Sigmoid colon (tissue), 7 donors: ENCODE results near the gene ELOVL5. TPM values are rescaled to one million over a fixed set of nuclear protein-coding genes. Genes with fewer than 3 reads are reported as not detected.

ENCODE experiments used
- DNase-seq: peaks from one replicate; pipeline ENCODE4 v3.0.0-alpha.2; 2019
- H3K27ac ChIP-seq, 4 donors: fragments of 200-600 bp; sonication (generic); one replicate each; pipeline ENCODE4 v1.5.1; 2016 to 2019; ENCODE audit warnings: mild to moderate bottlenecking in 1 of 4
- H3K27me3 ChIP-seq, 3 donors: fragments of 200-600 bp; sonication (generic); one replicate each; pipeline ENCODE4 v1.5.1; 2019; ENCODE audit warnings: mild to moderate bottlenecking in 1 of 3
- H3K36me3 ChIP-seq, 4 donors: fragments of 200-600 bp; sonication (generic); one replicate each; pipeline ENCODE4 v1.5.1; 2016 to 2019
- H3K4me1 ChIP-seq, 4 donors: fragments of 200-600 bp; sonication (generic); one replicate each; pipeline ENCODE4 v1.5.1; 2017 to 2019
- H3K4me3 ChIP-seq, 4 donors: fragments of 200-600 bp; sonication (generic); one replicate each; pipeline ENCODE4 v1.5.1; 2017 to 2019; ENCODE audit warnings: mild to moderate bottlenecking in 2 of 4, moderate library complexity in 1 of 4
- H3K9me3 ChIP-seq, 4 donors: fragments of 200-600 bp in 3 of 4; sonication (generic) in 3 of 4; one replicate each; pipeline versions ENCODE4 v1.5.1 to v1.6.1; 2013 to 2019
- EP300 ChIP-seq, 4 donors: sonication (generic); formaldehyde crosslinking; IDR thresholded peaks; one replicate each; pipeline ENCODE4 v1.6.1; 2017; ENCODE audit warnings: antibody characterized with exemption in 4 of 4
- POLR2A ChIP-seq, 2 donors: fragments of 450-650 bp; IDR thresholded peaks; one replicate each; pipeline ENCODE4 v1.6.1; 2016; ENCODE audit warnings: antibody characterized with exemption in 2 of 2, mild to moderate bottlenecking in 2 of 2, moderate library complexity in 2 of 2
- POLR2AphosphoS5 ChIP-seq, 4 donors: sonication (generic); formaldehyde crosslinking; IDR thresholded peaks; one replicate each; pipeline ENCODE4 v1.6.1; 2017; ENCODE audit warnings: antibody characterized with exemption in 4 of 4
- WGBS, 2 donors: extraction: QIAGEN DNeasy Blood & Tissue Kit; methylation state at CpG; one replicate each; pipeline ENCODE4 v1.1.7; 2013; 5-methylcytosine and 5-hydroxymethylcytosine counted together
- intact Hi-C: fragments of 100-400 bp; cut with DNase I; formaldehyde crosslinking; loops from one replicate; pipeline ENCODE4 v1.15.1; 2023
- polyA plus RNA-seq, 3 donors: library from polyadenylated mRNA; stranded (reverse); fragments of 200-250 nt; gene quantifications; one replicate each; pipeline ENCODE4 v1.2.3, GENCODE V29; 2013
- total RNA-seq, 4 donors: library from RNA; depleted of rRNA; stranded (reverse); fragments of >200 nt; gene quantifications; one replicate each; pipeline ENCODE4 v1.1.0, GENCODE V29; 2016
- TF ChIP-seq, protein P1 (sequence below), 4 experiments: fragments of 450-650 bp in 3 of 4; fragments of 200-600 bp in 1 of 4; IDR thresholded peaks; one replicate each; pipeline ENCODE4 v1.5.1; 2016 to 2019; ENCODE audit warnings: antibody characterized with exemption in 4 of 4, mild to moderate bottlenecking in 3 of 4, moderate library complexity in 2 of 4
- donor health status: healthy with polysubstance abuse.
- donor health status: Bipolar disorder and iron deficiency.
- donor health status: healthy.

Gene ELOVL5
- total and polyA plus RNA-seq, 7 donors, result 7.2 to 73.8 (median 54.3) TPM

DNA sequence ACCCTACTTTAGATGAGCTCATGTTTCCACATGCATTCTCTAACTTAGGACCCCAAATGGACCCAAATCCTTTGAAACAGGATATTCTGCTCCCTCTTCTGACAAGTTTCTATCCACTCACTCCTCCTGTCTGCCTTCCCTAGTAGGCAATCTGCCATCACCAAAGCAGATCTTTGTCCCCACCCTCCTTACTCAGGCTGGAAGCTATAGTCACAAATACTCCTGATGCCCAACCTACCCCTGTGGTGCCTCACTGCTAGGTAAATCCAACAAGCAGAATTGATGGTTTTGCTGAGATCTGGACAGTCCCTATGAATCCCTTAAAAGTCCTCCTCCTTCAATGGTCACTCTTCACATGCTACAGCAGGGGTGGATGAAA lies 21.7 kb downstream of the ELOVL5 start:
- H3K4me1 ChIP-seq, result peaks cover 0 to 61% (median 48%) of the 10 kb centered on the region in 4 donors
- DNase-seq, result no peak
- intact Hi-C loops, result loop anchor here (2.0 kb wide), 1 partner anchor 14 kb away; no protein-coding TSS in a partner anchor
- TF ChIP-seq EP300 (IDR thresholded peaks at IDR 0.05) (no peak), POLR2A (IDR thresholded peaks at IDR 0.05) (no peak), POLR2AphosphoS5 (IDR thresholded peaks at IDR 0.05) (no peak)
- TF ChIP-seq, protein P1, sequence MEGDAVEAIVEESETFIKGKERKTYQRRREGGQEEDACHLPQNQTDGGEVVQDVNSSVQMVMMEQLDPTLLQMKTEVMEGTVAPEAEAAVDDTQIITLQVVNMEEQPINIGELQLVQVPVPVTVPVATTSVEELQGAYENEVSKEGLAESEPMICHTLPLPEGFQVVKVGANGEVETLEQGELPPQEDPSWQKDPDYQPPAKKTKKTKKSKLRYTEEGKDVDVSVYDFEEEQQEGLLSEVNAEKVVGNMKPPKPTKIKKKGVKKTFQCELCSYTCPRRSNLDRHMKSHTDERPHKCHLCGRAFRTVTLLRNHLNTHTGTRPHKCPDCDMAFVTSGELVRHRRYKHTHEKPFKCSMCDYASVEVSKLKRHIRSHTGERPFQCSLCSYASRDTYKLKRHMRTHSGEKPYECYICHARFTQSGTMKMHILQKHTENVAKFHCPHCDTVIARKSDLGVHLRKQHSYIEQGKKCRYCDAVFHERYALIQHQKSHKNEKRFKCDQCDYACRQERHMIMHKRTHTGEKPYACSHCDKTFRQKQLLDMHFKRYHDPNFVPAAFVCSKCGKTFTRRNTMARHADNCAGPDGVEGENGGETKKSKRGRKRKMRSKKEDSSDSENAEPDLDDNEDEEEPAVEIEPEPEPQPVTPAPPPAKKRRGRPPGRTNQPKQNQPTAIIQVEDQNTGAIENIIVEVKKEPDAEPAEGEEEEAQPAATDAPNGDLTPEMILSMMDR (IDR thresholded peaks at IDR 0.05), result no peak
- no peaks in the 10 kb centered on the region for H3K9me3 ChIP-seq
- peak overlapping the region; percentile 75 to 86 (median 81) for H3K27ac ChIP-seq
- H3K36me3 ChIP-seq, result no peaks in the 10 kb centered on the region
- H3K4me3 ChIP-seq, result no peak overlapping the region
- no peaks in the 10 kb centered on the region for H3K27me3 ChIP-seq

DNA sequence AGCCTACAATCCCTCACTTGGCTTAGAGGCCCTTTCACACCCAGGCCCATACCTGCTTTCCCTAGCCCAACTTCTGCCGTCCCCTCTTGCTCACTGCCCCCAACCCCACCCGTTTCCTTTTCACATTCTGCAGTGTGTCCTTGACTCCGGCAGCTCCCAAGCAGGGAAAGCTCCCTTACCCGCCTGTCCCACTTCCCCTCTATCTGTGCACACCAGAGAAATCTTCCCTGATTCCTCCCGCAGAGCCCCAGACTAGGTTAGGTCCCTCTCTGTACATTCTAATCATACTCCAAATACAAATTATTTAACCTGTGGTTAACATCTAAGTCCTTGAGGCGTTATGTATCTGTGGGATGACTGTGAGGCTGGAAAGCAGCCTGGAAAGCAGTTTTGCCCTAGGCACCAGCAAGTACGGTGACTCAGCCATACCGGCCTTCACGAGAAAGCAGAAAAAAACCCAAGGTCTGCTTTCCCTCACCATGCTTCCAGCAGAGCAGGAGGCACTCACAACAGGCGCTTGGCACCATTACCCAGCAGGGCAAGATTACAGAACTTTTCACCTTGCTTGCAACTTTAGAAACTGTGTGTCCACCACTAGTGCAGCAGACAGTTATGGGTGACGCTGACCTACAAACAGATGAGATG lies 22.3 kb downstream of the ELOVL5 start:
- TF ChIP-seq, protein P1 (IDR thresholded peaks at IDR 0.05), result no peak
- peak in 3 of 4 donors; percentile 12 to 63 (median 27) for TF ChIP-seq EP300 (IDR thresholded peaks at IDR 0.05)
- TF ChIP-seq POLR2A (IDR thresholded peaks at IDR 0.05), result no peak
- TF ChIP-seq POLR2AphosphoS5 (IDR thresholded peaks at IDR 0.05), result peak; percentile 70 to 88 (median 82)
- H3K27ac ChIP-seq, result peak overlapping the region; percentile 75 to 86 (median 81)
- no peaks in the 10 kb centered on the region for H3K9me3 ChIP-seq
- peak; percentile 90 for DNase-seq
- H3K4me3 ChIP-seq, result no peak overlapping the region
- H3K4me1 ChIP-seq, result peaks cover 0 to 66% (median 53%) of the 10 kb centered on the region in 4 donors
- WGBS, 2 donors, result 82 to 87% methylated on average over 11 of the region's 11 CpGs
- intact Hi-C loops, result loop anchor here (2.0 kb wide), 1 partner anchor 14 kb away; no protein-coding TSS in a partner anchor
- no peaks in the 10 kb centered on the region for H3K27me3 ChIP-seq
- H3K36me3 ChIP-seq, result no peaks in the 10 kb centered on the region

DNA sequence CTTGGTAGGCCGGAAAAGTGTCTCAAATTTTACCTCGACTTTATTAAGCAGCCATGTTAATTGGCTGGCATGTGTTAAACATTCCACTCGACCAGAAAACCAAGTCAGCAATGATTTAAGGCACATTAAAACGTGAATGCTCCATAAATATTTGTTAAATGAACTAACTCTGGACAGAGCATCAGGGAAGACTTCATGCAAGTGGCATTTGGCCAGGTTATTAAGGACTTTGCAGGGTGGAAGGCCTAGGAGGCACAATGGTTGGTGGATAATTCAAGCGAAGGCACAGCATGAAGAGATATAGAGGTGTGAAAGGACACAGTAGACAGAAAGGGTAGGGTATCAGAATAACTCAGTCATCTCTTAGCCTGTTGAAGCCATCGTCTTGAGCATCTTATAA lies 23.0 kb downstream of the ELOVL5 start:
- intact Hi-C loops, result loop anchor here (2.0 kb wide), 1 partner anchor 13 kb away; no protein-coding TSS in a partner anchor
- peak overlapping the region; percentile 75 to 86 (median 81) for H3K27ac ChIP-seq
- peaks cover 0 to 67% (median 60%) of the 10 kb centered on the region in 4 donors for H3K4me1 ChIP-seq
- WGBS, 2 donors, result 84 to 86% methylated on average over 6 of the region's 6 CpGs
- no peaks in the 10 kb centered on the region for H3K9me3 ChIP-seq
- no peak overlapping the region for H3K4me3 ChIP-seq
- H3K27me3 ChIP-seq, result no peaks in the 10 kb centered on the region
- TF ChIP-seq EP300 (IDR thresholded peaks at IDR 0.05) (no peak), POLR2AphosphoS5 (IDR thresholded peaks at IDR 0.05) (peak in 1 of 4 donors; percentile 13)
- TF ChIP-seq, protein P1 (IDR thresholded peaks at IDR 0.05), result no peak
- no peak for DNase-seq
- H3K36me3 ChIP-seq, result no peaks in the 10 kb centered on the region

DNA sequence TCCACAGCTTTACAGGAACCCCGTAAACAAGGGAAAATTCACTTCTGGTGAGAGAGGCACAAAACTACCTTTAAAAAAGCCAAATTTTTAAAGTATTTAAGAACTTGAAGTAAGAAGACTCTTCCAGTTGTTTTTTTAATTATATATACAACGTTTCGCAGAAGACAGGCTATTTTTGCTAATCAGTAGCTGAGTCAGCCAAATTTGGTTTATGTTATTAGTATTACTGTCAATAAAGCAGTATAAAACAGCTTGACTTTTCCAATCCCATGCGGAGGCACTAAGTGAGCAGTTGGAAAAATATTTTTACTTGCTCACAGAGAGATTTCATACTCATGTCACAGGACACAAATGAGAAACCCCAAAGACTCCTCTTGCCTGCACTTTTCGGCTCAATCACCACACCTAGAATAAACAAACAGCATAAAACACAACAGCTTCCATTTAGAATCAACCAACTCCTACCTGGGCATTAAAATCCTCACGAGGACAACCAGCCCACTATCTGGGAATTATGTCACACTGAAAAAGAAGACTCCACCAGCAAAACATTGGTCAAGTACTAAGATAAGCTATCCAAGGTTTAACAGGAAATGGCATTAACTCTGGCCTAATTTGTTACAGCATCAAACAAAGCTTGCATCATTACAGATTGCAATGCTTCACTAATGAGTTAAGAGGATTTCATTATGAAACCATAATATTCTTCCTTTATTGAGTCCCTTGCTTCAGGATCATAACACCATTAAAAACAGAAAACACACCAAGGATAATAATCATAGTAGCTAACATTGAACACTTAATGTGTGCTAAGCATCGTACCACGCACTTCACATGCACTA lies 26.3 kb downstream of the ELOVL5 start:
- Histone ChIP-seq H3K27me3 (no peaks in the 10 kb centered on the region), H3K27ac (peak overlapping the region; percentile 57 to 81 (median 72)), H3K4me3 (no peak overlapping the region), H3K4me1 (peaks cover 0 to 70% (median 50%) of the 10 kb centered on the region in 4 donors), H3K9me3 (no peaks in the 10 kb centered on the region), H3K36me3 (no peaks in the 10 kb centered on the region)
- TF ChIP-seq EP300 (IDR thresholded peaks at IDR 0.05) (no peak), POLR2A (IDR thresholded peaks at IDR 0.05) (no peak), POLR2AphosphoS5 (IDR thresholded peaks at IDR 0.05) (no peak)
- TF ChIP-seq, protein P1 (IDR thresholded peaks at IDR 0.05), result no peak
- WGBS, 2 donors, result 76 to 78% methylated on average over 8 of the region's 8 CpGs
- intact Hi-C loops, result no loop called here
- DNase-seq, result no peak
